ENCODE results near the gene SASH3.
A peak's percentile ranks its signal among the peaks of the same experiment; 100 is the strongest.
"Not testable (repeated sequence)": the region's sequence is repeated elsewhere in the genome, so short reads cannot be mapped to it uniquely, and the experiment has no call there.

Gene SASH3

GRCh38 chrX:129779747-129780146 lies at the start of gene SASH3:
TSS of gene SASH3 (plus strand) at chrX:129779949. CDS start at chrX:129780098, 149 bp downstream.
- no peak for DNase-seq

DNA sequence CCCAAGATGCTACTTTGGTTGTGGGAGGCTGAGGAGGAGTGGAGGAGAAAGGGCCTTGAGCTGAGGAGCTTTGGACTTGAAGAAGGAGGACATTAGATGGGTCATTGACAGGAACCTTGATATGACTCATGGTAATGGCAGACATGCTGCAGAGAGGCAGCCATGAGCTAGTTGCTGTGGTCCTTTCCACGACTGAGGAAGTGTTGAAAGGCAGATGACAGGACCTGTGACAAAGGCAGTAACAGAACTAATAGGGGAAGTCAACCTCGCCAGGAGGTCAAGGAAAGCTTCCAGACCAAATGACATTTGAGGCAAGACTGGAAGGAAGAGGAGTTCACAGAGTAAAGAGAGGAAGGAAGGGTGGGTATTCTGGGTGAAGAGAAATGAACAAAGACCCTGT lies 48.5 kb upstream of the SASH3 start:
- no peak for DNase-seq

DNA sequence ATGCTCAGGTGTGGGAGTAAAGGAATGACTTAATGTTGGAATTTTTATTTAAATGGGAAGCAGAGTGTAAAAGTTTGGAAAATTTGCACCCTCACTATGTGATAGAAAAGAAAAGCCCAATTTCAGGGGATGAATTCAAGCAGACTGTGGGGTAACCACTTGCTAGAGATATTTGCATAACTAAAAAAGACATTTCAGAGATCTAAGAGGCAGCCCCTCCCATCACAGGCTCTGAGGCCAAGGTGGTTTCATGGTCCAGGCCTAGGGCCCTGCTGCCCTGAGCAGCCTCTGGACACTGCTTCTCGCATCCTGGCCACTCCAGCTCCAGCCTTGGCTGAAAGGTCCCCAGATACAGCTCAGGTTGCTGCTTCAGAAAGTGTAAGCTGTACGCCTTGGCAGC lies 46.9 kb upstream of the SASH3 start:
- no peak for DNase-seq

- DNase-seq: no peak
Observed at GRCh38 chrX:129733335-129733734, 46.4 kb upstream of the SASH3 start.

DNA sequence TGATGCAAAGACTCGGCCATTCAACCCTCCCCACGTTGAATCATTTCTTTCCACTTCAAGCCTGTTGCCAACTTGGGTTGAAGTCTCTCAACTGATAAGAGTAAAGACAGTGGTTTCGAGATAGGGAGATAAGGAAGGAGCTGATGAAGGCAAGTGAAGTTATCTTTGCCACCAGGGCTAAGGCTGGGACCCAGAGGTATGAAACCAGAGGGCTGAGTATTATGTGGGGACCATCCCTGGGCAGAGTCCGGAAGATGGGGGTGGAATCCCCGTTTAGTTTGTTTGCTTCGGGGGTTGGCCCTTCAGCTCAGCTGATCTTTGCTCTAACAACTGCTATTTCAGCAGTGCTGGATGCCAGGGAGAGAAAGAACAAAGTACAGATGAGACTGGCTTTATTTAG lies 43.3 kb upstream of the SASH3 start:
- DNase-seq: no peak

DNA sequence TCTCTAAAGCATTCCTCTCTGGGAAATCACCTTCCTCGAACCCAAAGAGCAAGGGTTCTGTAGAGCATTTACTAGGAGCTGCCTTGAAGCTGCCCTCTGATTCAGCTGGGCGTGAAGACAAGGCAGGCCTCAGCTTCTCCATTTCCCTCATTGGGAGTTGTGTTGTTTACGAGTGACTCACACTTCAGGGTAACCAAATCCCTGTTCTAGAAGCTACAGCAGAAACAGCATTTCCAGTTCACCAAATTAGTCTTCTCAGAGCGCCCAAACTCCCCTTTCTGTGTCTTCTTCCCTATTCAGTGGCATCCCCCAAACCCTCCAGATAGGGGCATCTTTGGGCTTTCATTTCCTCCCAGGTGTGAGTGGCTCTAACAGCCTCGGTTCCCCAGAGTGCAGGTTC lies 41.8 kb upstream of the SASH3 start:
- DNase-seq: no peak

DNA sequence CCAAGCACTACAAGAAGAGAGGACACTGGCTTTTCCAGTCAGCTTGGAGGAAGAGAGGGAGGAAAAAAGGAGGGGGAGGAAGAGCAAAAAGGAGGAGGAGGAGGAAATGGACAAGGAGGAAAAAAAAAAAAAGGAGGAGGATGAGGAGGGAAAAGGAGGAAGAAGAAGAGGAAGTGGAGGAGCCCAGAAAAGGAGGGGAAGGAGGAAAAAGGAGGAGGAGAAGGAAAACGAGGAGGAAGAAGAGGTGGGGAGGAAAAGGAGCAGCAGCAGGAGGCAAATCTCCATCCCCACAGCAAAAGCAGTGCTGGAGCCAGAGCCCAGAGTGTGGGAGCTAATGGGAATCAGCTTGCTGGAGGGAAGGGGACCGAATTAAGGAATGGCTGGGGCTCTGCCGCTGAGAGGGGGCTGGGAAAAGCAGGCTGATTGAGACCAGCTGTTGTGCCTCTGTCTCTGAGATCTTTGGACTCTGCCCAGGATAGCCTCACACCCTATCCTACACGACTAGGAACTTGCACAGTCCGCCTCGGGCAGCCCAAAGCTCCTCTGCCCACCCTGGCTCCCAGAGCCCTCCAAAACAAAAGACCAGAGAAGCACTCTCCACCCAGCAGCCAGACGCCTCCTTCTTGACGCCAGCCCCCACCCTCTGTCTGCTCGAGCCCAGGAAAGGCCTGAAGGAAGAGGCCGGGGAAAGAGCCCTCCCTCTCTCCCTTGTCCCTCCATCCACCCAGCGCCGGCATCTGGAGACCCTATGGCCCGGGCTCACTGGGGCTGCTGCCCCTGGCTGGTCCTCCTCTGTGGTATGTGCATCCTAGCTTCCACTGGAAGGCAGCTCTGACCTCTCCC lies 41.1 kb upstream of the SASH3 start, which contains the start of gene XPNPEP2:
Gene XPNPEP2, plus strand, starts transcription at position 514 of the 843 bp plus-strand sequence. Its CDS starts 235 bp downstream, at position 749.
- no peak for DNase-seq

DNA sequence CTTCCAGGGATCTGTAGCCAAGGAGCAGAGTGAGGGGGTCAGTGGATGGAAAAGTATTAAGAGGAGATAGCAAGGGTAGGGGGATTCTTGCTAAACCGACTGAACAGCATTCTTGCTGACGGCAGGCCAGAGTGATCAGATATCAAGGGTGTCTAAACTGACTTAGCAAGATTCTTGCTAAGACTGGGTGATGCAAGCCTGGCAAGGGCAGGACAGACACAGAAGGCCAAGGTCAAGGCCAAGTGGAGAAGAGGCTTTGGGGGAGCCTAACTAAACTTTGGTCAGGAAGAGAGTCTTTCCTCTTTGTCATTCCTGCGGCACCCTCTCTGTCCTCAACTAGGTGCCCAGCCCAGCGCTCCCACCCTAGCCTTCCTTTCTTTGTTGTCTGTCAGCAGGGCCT lies 40.2 kb upstream of the SASH3 start:
- no peak for DNase-seq

DNA sequence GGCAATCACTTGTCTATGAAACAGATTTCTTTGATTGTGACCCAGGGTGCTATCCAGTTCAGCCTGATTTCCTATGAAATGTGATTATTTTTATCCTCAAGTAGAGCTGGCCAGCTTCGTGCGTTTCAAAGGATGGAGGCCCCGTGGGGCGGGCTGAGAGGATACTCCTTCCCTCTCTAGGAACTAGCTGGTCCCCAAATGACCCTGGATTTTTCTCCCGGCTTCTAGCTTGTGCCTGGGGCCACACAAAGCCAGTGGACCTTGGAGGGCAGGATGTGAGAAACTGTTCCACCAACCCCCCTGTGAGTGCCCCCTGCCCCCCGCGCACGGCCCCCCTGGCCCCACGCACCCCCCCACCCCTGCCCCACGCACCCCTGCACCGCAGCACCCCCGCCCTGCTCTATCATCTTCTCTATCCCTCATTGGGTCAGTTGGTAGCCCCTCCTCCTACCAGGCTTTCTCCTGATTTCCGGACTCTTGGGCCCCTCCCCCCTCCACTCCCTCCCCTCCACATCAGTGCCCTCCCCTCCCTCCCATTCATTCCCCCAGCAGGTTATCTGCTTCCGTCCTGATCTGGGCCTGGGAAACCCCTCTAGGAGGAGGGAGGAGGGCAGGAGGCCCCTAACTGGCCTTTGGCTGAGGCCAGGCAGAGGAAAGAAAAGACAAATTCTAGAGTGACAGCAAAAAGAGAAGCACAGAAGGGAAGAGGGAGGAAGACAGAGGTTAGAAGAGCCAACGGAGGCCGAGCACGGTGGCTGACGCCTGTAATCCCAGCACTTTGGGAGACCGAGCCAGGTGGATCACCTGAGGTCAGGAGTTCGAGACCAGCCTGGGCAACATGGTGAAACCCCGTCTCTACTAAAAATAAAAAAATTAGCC lies 37.6 kb upstream of the SASH3 start:
- DNase-seq: no peak

GRCh38 chrX:129742759-129743152 lies 37.0 kb upstream of the SASH3 start:
- not testable (repeated sequence) for DNase-seq

DNA sequence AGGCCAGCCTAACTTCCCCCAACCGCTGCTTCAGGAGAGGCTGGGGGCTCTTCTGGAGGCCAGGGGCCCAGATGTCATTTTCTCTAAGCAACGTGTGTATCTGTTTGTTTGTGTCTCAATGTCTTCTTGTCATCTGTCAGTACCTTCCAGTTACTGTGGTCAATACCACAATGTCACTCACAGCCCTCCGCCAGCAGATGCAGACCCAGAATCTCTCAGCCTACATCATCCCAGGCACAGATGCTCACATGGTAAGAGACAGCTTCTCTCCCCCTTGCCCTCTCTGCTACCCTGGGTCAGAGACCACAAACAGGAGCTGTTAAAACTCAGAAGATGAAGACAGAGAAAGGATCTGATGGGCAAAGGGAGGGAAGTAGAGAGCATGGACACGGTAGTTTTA lies 35.9 kb upstream of the SASH3 start:
- DNase-seq: no peak

DNA sequence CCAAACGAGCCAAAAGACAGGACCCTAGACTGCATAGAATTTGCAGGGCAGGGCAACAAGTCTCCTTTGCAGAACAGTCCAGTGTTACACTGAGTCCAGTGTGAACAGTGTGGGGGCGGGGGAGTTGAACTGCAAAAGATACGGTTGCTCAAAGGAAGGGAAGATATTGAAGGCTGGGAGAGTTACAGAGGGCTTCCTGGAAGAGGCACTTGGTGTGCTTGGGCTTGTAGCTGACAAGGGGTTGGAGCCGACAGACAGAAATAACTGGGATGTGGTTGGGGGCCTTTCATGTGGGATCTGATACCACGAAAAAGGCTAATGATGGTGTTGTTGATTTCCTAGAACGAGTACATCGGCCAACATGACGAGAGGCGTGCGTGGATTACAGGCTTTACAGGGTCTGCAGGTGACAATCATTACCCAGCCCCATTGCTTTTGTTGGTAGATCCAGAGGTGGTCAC lies 34.9 kb upstream of the SASH3 start:
- DNase-seq: no peak

DNA sequence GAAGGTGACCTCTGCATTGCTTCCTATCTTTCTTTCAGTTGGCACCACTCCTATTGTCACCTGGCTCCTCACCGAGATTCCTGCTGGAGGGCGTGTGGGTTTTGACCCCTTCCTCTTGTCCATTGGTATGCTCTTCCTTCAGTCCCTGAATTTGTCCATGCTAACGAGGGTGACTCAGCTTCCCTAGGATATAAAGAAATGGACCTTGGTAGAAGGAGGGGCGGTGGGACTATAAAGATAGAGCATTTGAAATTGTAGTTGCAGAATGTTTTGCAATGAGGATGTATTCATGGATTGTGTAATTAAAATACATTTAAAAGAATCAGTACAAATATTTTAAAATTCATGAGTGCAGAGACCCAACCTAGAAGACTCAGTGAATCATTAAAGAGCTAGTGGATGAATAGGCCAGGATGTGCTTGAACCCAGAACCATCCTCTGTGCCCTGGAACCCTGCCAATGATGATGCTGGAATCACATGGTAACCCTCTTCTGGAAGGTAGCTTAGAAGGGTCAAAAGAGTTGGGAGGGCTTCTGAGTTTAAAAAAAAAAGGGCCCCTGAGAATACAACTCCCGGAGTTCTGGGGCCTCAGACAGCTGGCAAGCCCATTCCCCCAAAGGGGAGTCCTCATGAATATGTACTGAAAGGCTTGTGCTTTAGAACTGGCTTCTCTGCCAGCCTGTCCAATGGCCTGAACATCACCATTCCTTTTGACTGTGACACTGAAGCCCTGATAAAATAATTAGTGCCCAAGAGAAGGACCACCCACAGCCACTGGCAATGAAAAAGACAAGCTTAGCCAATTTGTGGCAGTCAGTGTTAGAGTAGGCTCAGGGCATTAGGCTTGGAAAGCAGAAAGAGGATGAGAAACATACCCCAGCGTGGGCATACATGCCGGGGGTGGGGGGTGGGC lies 32.9 kb upstream of the SASH3 start:
- no peak for DNase-seq

GRCh38 chrX:129747533-129747932 lies 32.2 kb upstream of the SASH3 start:
- no peak for DNase-seq

- no peak for DNase-seq
Observed at GRCh38 chrX:129748305-129748704, 31.4 kb upstream of the SASH3 start.

DNA sequence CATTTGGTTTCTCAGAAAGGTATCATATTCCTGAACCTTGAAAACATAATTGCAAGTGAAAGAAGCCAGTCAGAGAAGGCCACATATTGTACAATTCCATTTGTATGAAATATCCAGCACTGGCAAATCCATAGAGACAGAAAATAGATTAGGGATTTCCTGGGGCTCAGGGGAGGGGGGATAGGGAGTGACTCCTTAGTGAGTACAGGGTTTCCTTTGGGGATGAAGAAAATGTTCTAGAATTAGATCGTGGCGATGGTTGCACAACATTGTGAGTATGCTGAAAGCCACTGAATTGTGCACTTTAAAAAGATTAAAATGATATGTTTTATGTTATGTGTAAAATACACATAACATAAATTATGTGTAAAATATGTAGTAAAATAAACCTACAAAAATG lies 30.7 kb upstream of the SASH3 start:
- no peak for DNase-seq

DNA sequence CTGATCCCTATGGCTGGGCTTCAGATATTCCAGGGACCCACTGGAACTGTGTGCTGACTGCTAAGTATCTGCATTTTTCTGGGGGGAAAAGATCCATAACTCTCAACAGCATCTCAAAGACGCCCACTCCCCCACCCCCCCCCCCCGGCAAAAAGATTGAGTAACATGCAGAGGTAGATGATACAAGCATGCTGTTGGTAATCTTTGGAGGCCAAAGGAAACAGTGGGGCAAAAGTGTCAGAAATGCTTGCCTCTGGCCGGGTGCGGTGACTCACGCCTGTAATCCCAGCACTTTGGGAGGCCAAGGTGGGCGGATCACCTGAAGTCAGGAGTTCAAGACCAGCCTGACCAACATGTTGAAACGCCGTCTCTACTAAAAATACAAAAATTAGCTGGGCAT lies 28.8 kb upstream of the SASH3 start:
- DNase-seq: no peak

GRCh38 chrX:129754056-129755024 lies 25.4 kb upstream of the SASH3 start:
- DNase-seq: no peak

GRCh38 chrX:129755779-129756650 lies 23.7 kb upstream of the SASH3 start:
- DNase-seq: peak; percentile 5

- peak; percentile 13 for DNase-seq
Observed at GRCh38 chrX:129759576-129760061, 20.1 kb upstream of the SASH3 start.

Data from NCI-H1092 treated with DMSO at 0.1 percent for 48 hours (cell line).